Pons (tissue), 1 donor: ENCODE data around the gene ATP6V1F.

Experiments
- DNase-seq: peaks from one replicate; pipeline ENCODE4 v3.0.0-alpha.2; 2016; ENCODE audit warnings: low spot score

ATP6V1F gene, protein sequence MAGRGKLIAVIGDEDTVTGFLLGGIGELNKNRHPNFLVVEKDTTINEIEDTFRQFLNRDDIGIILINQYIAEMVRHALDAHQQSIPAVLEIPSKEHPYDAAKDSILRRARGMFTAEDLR

DNA sequence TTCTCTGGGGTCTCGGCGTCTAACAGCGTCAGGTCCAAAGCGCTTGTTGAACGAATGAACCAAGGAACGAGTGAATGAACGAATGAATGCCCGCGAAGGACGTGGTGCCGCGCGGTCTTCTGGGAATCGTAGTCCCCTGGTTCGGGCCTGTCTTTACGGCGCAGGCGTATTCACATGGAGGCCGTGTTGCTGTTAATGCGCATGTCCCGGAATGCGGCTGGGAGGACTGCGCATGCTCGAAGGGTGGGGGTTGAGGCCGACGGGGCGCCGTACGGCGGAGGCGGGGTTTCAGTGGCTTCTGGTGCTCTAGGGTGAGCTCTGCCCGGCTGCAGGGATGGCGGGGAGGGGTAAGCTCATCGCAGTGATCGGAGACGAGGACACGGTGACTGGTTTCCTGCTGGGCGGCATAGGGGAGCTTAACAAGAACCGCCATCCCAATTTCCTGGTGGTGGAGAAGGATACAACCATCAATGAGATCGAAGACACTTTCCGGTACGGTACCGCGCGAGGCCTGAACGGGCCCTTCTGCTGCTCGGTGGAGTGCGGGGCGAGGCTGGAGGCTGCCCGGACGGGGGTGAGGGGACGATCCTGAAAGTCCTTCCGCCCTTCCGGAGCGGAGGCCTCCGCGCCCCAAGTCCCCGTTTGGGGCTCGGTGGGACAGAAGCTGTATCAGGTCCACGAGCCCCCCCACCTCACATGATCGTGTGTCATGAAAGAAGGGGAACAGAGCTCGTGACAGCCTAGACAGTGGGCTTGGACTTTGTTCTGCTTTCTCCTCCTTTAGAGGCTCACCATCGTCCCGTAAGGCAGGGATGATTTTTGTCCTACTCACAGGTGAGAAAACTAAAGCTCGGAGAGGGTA is at the start of gene ATP6V1F:
TSS of gene ATP6V1F (plus strand) at position 286 of the 862 bp plus-strand sequence. CDS start at position 335, 49 bp downstream.
- peak; percentile 97 for DNase-seq

DNA sequence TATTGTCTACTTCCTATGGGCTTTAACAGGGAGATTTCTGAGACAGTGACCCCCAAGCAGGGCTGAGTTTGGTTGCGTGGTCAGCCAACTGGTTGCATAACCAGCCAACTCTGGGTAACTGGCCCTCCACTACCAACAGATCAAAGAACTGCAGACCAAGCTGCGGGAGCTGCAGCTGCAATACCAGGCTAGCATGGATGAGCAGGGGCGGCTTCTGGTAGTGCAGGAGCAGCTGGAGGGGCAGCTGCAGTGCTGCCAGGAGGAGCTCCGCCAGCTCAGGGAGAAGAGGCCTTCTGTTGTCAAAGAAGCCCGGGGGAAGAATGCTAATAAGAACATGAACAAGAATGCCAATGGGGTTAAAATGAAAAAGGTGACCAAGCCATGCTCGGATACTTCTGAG is 48.2 kb upstream of the ATP6V1F start:
- DNase-seq: peak; percentile 79

DNA sequence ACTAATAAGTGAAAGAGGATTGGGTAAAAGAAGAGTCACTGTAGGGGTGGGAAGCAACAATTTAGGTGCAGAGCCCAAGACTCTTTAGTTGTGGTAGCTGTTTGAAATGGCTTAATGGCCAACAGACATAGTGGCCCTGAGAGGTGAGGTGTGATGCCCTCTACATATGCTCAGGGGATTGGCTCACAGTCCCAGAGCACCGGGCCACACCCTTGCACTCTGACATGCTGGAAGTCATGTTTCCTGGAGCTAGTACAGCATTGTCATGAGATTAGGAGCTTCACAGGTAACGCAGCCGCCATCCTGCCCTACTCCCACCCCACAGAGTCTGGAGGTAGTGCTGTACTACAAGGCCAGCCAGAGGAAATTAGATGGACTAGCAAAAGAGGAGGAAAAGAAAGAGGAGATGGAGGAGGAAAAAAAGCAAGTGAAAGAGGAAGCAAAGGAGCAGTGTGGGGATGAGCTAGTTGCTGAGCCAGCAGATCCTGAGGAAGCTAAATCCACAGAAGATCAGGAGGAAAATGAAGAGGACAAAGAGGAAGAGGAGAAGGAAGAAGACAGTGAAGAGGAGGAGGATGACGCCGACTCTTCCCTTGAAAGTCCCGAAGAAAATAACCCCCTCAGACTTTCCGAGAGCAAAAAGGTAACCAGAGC is 47.2 kb upstream of the ATP6V1F start:
- DNase-seq: peak; percentile 40

DNA sequence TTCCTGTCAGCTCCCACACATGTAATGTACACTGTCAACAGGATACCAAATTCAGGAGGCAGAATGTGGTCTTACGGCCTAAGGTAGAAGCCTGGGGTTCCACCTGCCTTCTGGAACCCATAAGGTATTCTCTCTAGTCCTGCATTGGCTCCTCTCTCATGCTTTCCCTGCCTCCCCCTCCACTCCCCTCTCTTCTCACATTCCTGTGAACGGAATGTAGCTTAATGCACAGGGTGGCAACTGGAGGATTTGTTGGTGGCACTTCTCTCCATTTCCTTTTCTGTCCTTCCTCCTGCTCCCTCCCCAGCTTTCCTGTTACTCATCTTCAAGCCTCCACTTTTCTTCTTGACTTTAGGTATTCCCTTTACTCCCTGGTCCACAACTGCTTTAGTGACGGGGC is 44.0 kb upstream of the ATP6V1F start:
- DNase-seq: no peak

DNA sequence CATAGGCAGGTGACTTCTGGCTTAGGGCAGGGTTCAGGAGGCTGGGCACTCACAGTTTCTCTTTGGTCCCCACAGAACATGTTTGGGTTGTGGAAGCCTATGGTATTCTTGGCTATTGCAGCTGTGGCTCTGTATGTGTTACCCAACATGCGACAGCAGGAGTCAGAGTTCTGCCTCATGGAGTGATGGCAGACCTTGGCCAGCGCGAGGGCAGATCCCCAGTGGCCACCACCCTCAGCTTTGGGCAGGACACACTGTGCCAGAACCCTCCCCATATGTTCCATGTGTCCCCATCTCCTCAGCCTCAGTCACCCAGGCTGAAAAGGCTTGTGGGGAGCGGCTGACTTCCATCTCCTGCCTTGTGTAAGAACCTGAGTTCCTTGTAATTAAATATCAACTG is 40.9 kb upstream of the ATP6V1F start:
- no peak for DNase-seq

DNA sequence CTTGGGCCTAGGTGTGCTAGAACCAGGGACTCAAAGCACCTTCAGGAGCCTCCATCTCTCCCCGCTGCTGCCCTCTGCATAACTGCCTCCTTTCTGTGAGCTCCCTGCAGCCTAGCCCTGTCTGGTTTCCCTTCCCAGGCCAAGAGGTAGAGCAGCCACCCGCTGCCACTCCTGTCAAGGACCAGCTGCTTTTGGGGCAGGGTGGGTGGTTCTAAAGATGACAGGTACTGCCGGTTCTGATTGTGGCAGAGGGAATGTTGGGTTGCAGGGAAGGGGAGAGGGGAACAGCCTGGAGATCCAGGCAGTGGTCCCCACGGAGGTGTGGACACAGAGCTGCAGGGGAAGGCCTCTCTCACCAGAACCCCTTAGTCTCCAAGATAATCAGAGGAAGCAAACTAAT is 36.1 kb upstream of the ATP6V1F start:
- DNase-seq: no peak

DNA sequence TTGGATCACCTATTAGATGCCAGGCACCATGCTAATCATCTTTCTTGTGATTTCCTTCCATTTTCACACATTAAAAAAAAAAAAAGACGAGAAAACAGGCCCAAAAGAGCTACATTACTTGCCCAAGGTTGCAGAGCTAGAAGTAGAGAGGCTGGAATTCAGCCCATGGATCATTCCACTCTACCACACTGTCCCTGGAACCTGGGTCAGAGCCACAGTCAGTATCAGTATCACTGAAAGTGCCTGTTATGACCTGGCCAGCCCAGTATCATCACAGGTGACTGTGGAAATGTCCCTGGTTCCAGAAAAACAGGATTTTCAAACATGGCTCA is 35.8 kb upstream of the ATP6V1F start:
- DNase-seq: no peak

DNA sequence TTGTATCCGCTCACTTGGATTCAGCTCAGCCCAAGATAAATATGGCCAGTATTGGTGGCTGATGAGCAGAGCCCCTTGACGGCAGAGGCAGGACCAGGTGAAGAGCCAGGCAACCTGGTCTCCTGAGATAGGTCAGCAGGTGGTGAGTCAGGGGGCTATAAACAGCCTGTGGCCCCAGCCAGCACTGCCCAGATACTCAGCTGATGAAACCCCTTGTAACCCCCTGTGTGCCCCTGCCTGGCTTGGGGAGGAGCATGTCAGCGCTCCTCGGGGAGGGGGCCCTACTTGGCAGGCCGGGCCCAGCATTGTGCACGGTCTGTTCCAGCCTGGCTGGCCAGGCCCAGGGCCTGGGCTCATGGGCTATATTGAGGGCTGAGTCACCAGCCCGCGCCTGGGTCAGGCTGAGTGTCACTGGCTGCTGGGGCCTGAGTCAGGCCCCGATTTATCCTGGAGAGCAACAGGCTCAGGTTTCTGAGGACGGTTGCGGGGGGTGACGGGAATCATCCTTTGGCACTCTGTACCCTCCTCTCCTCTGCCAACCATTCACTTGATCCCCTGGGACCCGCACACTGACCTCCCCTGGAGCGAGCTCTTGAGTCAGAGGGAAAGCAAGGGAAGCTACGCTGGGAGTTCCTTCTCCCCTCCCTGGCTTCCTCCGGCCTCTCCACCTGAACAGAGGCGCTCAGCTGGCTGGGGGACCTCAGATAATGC is 35.3 kb upstream of the ATP6V1F start:
- no peak for DNase-seq

DNA sequence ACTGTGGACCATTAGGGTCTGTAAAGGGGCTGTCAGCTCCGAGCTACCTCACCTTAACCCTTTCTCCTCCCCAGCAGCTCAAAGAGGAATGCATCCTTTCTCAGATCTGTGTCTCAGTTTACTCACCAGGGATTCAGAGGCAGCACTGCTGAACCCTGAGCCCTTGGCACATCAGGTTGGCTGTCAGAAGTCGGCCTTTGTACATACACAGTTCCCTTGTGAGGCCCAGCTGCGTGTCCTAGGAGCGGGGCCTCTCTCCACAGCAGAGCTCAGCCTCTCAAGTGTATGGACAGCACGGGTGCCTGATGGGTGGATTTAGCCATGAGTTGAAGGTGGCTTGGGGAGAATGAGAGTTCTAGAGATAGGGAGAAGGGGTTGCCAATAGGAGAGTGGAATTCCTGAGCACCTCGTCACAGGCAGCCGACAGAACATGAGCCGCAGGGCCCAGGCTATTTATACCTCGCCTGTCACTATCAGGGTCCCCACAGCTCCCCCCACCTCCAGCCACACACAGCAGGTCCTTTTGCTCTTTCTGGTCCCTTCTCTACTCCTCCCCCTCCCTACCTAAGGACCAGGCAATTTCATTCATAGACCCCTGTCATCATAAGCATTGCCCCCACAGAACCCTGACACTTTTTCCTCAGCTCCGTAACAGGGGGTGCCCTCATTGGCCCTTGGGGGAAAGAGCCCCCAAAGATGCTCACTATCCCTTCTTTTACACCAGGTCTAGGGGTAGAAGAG is 34.5 kb upstream of the ATP6V1F start:
- no peak for DNase-seq

DNA sequence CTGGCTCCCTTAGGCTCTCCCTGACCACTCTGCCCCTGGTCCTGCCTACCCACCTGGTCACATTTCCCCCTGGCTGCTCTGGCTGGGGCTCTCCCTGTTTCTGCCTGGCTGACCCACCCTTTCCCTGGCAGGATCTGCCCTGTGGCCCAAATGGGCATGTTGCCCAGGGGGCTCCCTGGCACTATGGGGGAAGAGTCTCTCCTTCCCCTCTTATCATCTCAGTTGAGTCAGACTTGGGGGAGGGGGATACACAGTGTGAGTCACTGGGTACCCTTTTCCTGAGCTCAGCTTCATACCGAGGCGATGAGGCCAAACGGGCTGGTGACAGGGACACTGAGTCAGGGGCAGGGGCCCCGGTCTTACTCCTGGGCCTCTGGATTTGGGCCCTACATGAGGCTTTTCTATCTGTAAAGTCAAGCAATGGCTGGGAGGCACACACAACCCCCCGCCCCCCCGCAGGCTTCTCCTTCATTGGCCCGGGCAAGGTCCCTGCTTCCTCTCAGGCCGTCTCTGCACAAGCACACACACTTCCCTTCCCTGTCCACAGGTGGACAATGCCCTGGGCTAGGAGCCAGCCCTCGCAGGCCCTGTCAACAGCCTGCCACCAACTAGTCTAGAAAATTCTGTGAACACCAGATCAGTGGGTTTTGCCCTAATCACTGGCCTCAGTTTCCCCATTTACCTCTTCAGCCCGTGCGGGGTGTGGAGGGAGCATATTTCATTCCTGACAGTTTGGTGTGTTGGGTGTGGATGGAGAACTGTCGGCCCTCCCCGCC is 33.1 kb upstream of the ATP6V1F start:
- no peak for DNase-seq

DNA sequence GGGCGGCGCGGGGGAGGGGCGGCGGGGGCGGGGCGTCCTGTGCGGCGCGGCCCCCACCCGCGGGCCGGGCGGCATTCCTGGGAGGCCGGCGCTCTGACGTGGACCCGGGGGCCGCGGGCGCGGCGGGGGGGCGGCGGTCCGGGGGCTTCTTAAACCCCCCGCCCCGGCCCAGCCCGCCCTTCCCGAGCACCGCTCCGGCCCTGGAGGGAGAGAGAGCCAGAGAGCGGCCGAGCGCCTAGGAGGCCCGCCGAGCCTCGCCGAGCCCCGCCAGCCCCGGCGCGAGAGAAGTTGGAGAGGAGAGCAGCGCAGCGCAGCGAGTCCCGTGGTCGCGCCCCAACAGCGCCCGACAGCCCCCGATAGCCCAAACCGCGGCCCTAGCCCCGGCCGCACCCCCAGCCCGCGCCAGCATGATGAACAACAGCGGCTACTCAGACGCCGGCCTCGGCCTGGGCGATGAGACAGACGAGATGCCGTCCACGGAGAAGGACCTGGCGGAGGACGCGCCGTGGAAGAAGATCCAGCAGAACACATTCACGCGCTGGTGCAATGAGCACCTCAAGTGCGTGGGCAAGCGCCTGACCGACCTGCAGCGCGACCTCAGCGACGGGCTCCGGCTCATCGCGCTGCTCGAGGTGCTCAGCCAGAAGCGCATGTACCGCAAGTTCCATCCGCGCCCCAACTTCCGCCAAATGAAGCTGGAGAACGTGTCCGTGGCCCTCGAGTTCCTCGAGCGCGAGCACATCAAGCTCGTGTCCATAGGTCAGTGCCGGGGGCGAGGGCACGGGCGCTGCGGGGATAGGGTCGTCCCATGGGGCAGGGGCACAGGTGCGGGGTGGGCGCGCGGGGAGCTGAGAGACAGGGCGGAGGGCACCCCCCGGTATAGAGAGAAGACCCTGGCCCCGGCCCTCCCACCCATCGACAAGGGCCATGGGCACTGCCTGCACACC is 32.2 kb upstream of the ATP6V1F start, which contains the start of gene FLNC:
TSS of gene FLNC (plus strand) at position 176 of the 947 bp plus-strand sequence. CDS start at position 408, 232 bp downstream.
- no peak for DNase-seq

DNA sequence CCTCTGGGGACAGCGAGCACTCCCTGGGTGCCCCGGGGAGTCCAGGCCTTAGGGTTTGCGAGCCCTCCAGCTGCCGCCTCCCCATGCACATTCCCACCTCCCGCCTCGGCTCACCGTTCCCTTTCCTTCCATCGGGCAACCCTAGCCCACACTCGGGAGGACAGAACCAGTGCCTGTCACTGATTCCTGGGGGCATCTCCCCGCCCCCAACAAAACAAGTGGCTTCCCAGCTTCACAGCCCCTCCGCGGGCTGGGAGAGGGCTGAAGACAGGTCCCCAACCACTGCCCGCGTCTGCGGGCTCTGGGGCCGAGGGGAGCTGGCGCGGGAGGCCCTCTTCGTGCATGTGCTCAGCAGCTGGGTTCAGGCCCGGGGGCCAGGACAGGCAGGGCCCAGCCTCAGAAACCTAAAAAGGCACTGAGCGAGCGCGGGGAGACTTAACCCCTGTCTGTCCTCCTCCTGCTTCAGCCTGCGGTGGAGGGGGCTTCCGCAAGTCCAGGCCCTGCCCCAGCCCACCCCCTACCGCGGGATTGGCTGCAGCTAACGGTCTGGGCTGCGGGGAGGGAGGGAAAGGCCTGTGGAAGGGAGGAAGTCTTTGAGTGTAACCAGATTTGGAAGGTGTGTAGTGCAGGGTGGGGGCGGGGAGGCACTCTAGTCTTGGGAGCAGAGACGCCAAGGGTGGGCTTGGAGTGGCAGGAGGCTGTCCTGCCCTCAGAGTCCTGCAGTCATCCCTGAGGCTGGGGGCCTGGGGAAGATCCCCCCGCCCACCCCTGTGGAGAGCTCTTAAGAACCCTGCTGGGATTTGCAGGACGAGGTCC is 31.3 kb upstream of the ATP6V1F start:
- DNase-seq: no peak

DNA sequence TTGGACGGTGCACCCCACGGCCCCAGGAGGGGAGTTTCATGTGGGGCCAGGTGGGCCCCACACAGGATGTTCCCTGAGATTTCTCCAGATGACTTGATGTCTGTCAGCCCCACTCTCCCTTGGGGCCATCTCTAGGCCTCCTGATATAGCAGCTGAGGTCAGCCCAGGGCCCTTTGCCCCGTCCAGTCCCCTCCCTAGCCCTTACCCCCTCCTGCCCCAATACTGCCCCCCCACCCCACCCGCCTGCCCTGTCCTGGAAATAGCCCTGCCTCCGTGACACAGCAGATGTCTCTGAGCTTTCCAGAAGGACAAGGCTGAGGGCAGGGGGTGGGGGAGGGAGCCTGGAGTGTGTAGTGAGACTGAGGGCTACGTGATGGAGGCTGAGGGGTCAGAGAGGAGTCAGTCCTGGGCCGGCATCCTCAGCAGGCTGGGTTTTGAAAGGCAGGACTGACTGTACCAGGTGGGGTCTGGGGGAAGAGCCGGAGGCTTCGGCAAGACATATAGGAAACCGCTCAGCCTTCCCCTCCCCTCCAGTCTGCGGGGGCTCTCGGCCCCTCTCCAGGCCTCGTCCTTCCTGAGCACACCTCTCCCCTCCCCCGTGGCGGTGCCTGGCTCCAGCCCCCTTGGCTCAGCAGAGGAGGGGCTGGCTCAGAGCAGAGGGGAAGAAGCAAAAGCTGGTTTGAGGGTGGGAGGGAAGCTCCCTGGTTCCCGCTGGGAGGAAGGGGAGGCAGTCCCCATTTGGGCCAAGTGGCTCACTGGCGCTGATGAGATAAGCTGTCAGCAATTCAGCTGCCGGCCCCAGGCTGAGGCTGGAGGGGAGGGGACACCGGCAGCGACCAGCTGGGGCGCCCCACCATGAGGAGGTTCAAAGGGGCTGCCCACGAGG is 30.4 kb upstream of the ATP6V1F start:
- peak; percentile 49 for DNase-seq

DNA sequence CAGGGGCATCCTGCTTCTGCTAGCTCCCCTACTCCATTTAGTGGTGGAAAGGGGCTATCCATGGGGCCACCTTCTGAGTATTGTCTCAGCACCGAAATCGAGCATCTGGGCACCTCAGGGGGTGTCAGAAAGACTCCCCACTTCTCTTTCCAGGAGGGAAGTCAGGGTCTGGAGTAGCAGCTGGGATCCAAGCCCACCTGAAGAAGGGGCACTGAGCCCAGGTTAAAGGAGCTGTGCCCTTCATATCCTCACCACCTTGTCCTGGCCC is 29.8 kb upstream of the ATP6V1F start:
- no peak for DNase-seq

DNA sequence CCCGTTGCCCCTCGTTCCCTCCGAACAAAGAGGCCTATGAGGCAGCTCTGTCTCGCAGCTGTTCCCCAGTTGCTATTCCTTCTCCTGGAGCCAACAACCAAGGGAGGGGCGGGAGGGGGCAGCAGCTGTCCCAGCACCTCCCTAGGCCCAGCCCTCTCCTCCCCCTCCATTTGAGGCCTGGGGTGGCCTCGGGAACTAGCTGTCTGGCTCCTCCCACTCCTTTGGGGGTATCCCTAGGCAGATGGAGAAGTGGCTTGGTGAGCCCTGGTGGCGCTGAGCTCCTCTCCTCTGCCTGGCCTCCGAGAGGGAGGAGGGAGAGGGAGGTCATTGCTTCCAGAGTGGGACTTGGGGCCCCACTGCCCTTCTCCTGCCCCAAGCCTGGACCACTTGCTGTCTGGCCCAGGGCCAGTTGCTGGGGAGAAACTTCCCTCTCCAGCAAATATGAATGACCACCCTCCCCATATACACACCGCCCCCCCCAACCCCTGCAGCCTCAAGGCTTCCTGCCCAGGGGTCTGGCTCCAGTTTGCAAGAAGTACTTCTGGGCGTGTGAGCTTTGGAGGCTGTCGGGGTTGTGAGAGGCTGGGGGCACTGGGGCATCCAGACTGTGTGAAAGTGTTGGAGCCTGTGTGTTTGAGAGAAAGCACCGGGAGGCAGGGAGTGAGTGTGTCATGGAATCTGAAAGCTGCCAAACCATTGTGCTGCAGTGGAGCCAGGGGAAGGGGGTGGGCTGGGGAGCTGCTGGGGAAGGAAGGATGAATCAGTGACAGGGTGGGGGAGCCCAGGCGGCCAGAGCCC is 29.3 kb upstream of the ATP6V1F start:
- peak; percentile 87 for DNase-seq

DNA sequence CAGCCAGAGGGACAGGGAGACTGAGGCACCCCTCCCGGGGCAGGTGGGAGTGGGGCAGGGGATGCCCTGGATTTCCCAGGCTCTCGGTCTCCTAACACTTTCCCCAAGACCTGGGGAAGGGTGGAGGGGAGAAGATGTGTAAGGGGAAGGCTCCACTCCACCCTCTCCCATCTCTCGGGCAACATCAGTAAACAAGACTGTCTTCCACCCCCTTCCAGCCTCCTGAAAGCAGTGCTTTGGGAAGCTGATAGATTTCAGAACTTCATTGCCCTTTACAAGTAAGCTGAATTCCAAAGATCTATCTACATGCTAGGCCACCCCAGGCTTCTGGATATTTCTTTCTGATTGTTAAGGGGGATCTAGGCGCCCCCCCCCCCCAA is 28.7 kb upstream of the ATP6V1F start:
- DNase-seq: no peak

DNA sequence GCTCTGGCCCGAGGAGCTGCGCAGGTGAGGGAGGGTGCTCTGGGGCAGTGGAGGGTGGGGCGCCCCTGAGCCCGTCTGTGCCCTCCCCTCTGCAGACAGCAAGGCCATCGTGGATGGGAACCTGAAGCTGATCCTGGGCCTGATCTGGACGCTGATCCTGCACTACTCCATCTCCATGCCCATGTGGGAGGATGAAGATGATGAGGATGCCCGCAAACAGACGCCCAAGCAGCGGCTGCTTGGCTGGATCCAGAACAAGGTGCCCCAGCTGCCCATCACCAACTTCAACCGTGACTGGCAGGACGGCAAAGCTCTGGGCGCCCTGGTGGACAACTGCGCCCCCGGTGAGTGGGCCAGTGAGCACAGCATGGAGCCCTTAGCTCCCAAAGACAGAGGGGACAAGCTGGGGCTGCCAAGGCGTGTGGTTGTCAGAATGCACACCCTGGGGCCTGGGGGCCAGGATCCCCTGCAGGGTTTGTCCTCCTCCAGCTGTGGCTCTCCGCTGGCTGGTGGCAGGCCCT is 27.4 kb upstream of the ATP6V1F start:
- DNase-seq: no peak
